Measurements from ENCODE around the gene ATP2C2.

The ATP2C2 gene

DNA sequence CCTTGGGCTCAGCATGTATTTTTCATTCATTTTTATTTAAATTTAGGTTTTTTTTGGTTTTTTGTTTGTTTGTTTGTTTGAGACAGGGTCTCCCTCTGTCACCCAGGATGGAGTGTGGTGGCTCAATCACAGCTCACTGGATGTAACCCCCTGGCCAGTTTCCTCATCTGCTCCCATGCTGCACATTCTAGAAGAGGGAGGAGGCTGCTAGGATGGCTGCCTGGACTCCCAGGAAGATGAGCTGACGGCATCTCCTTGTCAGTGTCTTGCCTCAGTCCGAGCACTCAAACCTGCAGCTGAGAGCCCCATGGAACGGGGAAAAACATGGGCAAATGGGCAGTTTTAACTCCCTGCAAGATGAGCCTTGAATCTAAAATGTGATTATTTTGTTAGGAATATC lies 128.7 kb downstream of the ATP2C2 start:
- POLR2A ChIA-PET, result no interaction called here
- TF ChIP-seq ZNF394 (tag by site-specific recombination; IDR thresholded peaks at IDR 0.05; ENCODE audit: borderline replicate concordance), result no peak
- no peak for TF ChIP-seq ZBTB8A (tag by site-specific recombination; IDR thresholded peaks at IDR 0.05)
- CTCF ChIA-PET, result interaction anchor here (2.6 kb wide), 1 partner anchor 13 kb away, joined by 11 read pairs; no protein-coding TSS in a partner anchor
- Histone ChIP-seq H3K27ac (ENCODE audit: extremely low read depth, low read depth, low read length) (no peak overlapping the region), H3K4me3 (ENCODE audit: low read depth, low read length) (no peak overlapping the region), H3K36me3 (ENCODE audit: control insufficient read depth in 2 of 2, insufficient read depth in 1 of 2, low read length in 2 of 2) (peaks cover 0 to 62% of the 10 kb centered on the region in 2 experiments; a peak in 2 of 3 replicates), H3K4me1 (ENCODE audit: control insufficient read depth, insufficient read depth, low read length) (no peaks in the 10 kb centered on the region), H3K9me3 (ENCODE audit: control insufficient read depth, insufficient read depth, low read depth, low read length) (no peaks in the 10 kb centered on the region)

DNA sequence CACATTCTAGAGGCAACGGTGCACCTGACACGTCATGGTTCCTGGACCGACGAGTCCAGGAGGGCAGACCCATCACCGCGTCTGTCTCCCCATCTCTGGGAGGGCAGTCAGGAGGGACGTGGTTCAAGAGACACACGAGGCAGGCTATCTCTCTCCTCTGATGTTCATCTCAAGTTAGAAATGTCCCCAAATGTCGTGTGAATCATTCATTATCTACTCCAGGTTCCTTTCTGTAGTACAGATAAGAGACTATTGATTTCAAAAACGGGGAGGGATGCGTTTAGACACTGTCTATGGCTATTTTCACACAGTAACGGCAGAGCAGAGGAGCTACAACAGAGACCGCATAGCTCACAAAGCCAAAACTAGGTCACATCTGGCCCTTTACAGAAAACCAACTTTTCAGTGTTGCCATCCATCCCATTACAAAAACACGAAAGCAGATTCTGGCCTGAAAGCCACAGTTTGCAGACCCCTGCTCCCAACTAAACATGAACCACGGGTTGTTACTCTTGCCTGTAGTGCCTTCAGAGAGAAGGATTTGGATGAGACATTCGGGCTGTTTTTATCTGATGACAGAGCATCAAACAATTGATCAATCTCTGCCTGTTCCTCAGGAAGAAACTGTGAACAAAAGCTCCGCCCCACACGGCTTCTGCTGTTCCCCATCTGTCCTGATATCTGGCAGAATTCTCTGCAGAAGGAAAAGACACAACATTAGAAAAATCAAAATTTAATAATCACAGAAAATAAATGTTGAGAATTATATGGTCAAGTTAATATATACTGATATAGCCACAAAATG lies 129.3 kb downstream of the ATP2C2 start:
- ChIA-PET POLR2A (no interaction called here), CTCF (interaction anchor here (0.6 to 2.6 kb wide), 4 partner anchors 9 to 203 kb away, joined by 3 to 11 read pairs (median 4); no protein-coding TSS in a partner anchor)
- no peak overlapping the region for H3K27ac ChIP-seq (ENCODE audit: extremely low read depth, low read depth, low read length)
- no peak overlapping the region for H3K4me3 ChIP-seq (ENCODE audit: low read depth, low read length)
- H3K36me3 ChIP-seq (ENCODE audit: control insufficient read depth in 2 of 2, insufficient read depth in 1 of 2, low read length in 2 of 2), result peaks cover 0 to 64% of the 10 kb centered on the region in 2 experiments; a peak in 2 of 3 replicates
- no peaks in the 10 kb centered on the region; the same call in 1 of the 2 replicates for H3K4me1 ChIP-seq (ENCODE audit: control insufficient read depth, insufficient read depth, low read length)
- no peaks in the 10 kb centered on the region for H3K9me3 ChIP-seq (ENCODE audit: control insufficient read depth, insufficient read depth, low read depth, low read length)
- TF ChIP-seq ZNF670 (tag by site-specific recombination; IDR thresholded peaks at IDR 0.05; ENCODE audit: low read depth) (no peak), KLF9 (tag by site-specific recombination; IDR thresholded peaks at IDR 0.05; ENCODE audit: low read depth) (no peak), ZNF214 (tag by site-specific recombination; IDR thresholded peaks at IDR 0.05; ENCODE audit: borderline replicate concordance) (no peak)
- TF ChIP-seq, protein P1, sequence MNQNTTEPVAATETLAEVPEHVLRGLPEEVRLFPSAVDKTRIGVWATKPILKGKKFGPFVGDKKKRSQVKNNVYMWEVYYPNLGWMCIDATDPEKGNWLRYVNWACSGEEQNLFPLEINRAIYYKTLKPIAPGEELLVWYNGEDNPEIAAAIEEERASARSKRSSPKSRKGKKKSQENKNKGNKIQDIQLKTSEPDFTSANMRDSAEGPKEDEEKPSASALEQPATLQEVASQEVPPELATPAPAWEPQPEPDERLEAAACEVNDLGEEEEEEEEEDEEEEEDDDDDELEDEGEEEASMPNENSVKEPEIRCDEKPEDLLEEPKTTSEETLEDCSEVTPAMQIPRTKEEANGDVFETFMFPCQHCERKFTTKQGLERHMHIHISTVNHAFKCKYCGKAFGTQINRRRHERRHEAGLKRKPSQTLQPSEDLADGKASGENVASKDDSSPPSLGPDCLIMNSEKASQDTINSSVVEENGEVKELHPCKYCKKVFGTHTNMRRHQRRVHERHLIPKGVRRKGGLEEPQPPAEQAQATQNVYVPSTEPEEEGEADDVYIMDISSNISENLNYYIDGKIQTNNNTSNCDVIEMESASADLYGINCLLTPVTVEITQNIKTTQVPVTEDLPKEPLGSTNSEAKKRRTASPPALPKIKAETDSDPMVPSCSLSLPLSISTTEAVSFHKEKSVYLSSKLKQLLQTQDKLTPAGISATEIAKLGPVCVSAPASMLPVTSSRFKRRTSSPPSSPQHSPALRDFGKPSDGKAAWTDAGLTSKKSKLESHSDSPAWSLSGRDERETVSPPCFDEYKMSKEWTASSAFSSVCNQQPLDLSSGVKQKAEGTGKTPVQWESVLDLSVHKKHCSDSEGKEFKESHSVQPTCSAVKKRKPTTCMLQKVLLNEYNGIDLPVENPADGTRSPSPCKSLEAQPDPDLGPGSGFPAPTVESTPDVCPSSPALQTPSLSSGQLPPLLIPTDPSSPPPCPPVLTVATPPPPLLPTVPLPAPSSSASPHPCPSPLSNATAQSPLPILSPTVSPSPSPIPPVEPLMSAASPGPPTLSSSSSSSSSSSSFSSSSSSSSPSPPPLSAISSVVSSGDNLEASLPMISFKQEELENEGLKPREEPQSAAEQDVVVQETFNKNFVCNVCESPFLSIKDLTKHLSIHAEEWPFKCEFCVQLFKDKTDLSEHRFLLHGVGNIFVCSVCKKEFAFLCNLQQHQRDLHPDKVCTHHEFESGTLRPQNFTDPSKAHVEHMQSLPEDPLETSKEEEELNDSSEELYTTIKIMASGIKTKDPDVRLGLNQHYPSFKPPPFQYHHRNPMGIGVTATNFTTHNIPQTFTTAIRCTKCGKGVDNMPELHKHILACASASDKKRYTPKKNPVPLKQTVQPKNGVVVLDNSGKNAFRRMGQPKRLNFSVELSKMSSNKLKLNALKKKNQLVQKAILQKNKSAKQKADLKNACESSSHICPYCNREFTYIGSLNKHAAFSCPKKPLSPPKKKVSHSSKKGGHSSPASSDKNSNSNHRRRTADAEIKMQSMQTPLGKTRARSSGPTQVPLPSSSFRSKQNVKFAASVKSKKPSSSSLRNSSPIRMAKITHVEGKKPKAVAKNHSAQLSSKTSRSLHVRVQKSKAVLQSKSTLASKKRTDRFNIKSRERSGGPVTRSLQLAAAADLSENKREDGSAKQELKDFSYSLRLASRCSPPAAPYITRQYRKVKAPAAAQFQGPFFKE (tag by site-specific recombination; IDR thresholded peaks at IDR 0.05; ENCODE audit: borderline replicate concordance), result no peak

DNA sequence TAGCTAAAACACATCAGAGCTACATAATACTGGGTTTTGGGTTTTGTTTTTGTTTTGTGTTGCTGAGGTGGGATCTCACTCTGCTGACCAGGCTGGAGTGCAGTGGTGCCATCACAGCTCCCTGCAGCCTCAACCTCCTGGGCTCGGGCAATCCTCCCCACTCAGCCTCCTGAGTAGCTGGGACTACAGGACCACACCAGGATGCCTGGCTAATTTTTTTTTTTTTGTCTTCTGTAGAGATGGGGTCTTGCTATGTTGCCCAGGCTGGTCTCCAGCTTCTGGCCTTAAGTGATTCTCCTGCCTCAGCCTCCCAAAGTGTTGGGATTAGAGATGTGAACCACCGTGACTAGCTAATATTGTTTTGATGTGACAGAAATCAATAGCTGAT lies 129.9 kb downstream of the ATP2C2 start:
- H3K4me3 ChIP-seq (ENCODE audit: low read depth, low read length), result no peak overlapping the region
- H3K27ac ChIP-seq (ENCODE audit: extremely low read depth, low read depth, low read length), result no peak overlapping the region
- TF ChIP-seq ZNF324 (tag by site-specific recombination; IDR thresholded peaks at IDR 0.05) (no peak), ZNF121 (tag by site-specific recombination; IDR thresholded peaks at IDR 0.05) (peak; percentile 78)
- peaks cover 3% of the 10 kb centered on the region; the same call in 1 of the 2 replicates for H3K4me1 ChIP-seq (ENCODE audit: control insufficient read depth, insufficient read depth, low read length)
- POLR2A ChIA-PET, result no interaction called here
- CTCF ChIA-PET, result interaction anchor here (0.6 to 2.6 kb wide), 4 partner anchors 8 to 204 kb away, joined by 3 to 11 read pairs (median 4); no protein-coding TSS in a partner anchor
- H3K36me3 ChIP-seq (ENCODE audit: control insufficient read depth in 2 of 2, insufficient read depth in 1 of 2, low read length in 2 of 2), result peaks cover 0 to 58% of the 10 kb centered on the region in 2 experiments; a peak in 2 of 3 replicates
- H3K9me3 ChIP-seq (ENCODE audit: control insufficient read depth, insufficient read depth, low read depth, low read length), result no peaks in the 10 kb centered on the region

DNA sequence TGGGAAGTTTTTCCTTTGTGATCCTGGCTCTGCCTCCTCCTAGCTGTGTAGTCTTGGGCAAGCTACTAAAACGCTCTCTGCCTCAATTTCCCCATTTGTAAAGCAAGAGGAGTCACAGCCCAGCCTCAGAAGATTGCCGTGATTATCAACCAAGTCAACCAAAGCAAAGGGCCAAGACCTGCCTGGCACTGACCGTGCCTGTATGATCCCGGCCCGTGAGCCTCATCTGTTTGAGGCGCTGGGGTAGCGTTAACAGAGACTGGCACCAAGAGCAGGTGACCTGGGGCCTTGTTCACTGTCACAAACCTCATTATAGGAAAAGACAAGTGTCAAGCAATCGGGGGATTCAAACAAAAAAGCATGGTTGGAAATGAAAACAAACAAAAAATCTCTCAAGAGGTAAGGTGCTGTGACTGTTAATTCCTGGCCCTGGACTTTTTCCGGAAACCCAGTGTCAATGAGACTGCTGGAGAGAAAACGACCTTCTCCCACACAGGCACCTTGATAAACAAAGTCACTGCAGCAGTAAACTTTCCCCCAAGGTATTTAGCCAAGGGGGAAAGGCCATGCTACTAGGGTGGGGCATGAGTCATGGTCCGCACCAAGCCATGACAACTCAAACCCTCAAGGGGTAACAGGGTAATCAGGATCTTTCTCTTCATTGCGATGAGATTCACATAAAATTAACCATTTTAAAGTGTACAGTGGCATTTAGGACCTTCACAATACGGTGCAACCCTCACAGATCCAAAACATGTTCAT lies 130.7 kb downstream of the ATP2C2 start:
- H3K27ac ChIP-seq (ENCODE audit: extremely low read depth, low read depth, low read length), result no peak overlapping the region
- peaks cover 6% of the 10 kb centered on the region for H3K4me1 ChIP-seq (ENCODE audit: control insufficient read depth, insufficient read depth, low read length)
- H3K4me3 ChIP-seq (ENCODE audit: low read depth, low read length), result no peak overlapping the region
- ChIA-PET POLR2A (interaction anchor here (0.6 kb wide), 1 partner anchor 30 kb away, joined by 8 read pairs; no protein-coding TSS in a partner anchor), CTCF (interaction anchor here (1.1 kb wide), 2 partner anchors 7 to 123 kb away, joined by 3 to 4 read pairs; no protein-coding TSS in a partner anchor)
- H3K36me3 ChIP-seq (ENCODE audit: control insufficient read depth in 2 of 2, insufficient read depth in 1 of 2, low read length in 2 of 2), result peaks cover 0 to 50% of the 10 kb centered on the region in 2 experiments; a peak in 2 of 3 replicates
- H3K9me3 ChIP-seq (ENCODE audit: control insufficient read depth, insufficient read depth, low read depth, low read length), result no peaks in the 10 kb centered on the region
- TF ChIP-seq ZNF366 (tag by site-specific recombination; conservative IDR thresholded peaks at IDR 0.05) (no peak), ZNF658 (tag by site-specific recombination; IDR thresholded peaks at IDR 0.05) (no peak), ZNF155 (tag by site-specific recombination; IDR thresholded peaks at IDR 0.05) (no peak), MZF1 (tag by site-specific recombination; IDR thresholded peaks at IDR 0.05; ENCODE audit: borderline replicate concordance) (no peak), ZNF354C (tag by site-specific recombination; IDR thresholded peaks at IDR 0.05; ENCODE audit: borderline replicate concordance, low read depth) (no peak), ZNF777 (tag by site-specific recombination; IDR thresholded peaks at IDR 0.05; ENCODE audit: borderline replicate concordance) (no peak), ZNF561 (tag by site-specific recombination; IDR thresholded peaks at IDR 0.05; ENCODE audit: borderline replicate concordance) (no peak), ZIC2 (tag by site-specific recombination; IDR thresholded peaks at IDR 0.05) (no peak), KLF7 (tag by site-specific recombination; IDR thresholded peaks at IDR 0.05; ENCODE audit: borderline replicate concordance) (no peak)
- TF ChIP-seq, protein P2, sequence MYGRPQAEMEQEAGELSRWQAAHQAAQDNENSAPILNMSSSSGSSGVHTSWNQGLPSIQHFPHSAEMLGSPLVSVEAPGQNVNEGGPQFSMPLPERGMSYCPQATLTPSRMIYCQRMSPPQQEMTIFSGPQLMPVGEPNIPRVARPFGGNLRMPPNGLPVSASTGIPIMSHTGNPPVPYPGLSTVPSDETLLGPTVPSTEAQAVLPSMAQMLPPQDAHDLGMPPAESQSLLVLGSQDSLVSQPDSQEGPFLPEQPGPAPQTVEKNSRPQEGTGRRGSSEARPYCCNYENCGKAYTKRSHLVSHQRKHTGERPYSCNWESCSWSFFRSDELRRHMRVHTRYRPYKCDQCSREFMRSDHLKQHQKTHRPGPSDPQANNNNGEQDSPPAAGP (tag by site-specific recombination; IDR thresholded peaks at IDR 0.05), result no peak

All from HEK293 (cell line).